ENCODE measurements around the gene BRPF1.
A peak's percentile ranks its signal among the peaks of the same experiment; 100 is the strongest.

The BRPF1 gene

DNA sequence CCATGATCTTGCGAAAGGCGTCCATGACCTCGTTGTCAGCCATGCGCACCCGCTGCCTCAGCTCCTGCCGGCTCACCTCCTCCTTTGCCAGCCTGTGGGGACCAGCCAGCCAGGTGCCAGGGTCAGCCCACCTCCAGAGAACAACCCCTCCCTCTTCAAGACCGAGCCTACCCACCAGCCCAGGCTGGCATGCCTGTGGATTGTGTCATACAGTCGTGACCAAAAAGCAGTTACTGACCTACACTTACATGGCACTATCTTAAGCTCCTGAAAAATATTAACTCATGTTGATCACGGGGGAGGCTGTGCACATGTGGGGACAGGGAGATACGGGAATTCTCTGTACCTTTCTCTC, 48.9 kb downstream of the BRPF1 start:
- no peak overlapping the region for H3K4me3 ChIP-seq (ENCODE audit: low read depth, low read length)
- TF ChIP-seq, protein P1, sequence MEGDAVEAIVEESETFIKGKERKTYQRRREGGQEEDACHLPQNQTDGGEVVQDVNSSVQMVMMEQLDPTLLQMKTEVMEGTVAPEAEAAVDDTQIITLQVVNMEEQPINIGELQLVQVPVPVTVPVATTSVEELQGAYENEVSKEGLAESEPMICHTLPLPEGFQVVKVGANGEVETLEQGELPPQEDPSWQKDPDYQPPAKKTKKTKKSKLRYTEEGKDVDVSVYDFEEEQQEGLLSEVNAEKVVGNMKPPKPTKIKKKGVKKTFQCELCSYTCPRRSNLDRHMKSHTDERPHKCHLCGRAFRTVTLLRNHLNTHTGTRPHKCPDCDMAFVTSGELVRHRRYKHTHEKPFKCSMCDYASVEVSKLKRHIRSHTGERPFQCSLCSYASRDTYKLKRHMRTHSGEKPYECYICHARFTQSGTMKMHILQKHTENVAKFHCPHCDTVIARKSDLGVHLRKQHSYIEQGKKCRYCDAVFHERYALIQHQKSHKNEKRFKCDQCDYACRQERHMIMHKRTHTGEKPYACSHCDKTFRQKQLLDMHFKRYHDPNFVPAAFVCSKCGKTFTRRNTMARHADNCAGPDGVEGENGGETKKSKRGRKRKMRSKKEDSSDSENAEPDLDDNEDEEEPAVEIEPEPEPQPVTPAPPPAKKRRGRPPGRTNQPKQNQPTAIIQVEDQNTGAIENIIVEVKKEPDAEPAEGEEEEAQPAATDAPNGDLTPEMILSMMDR (IDR thresholded peaks at IDR 0.05; ENCODE audit: low read depth, low read length) = no peak
- no peak for DNase-seq
- H3K27ac ChIP-seq = no peak overlapping the region
- peaks cover 27% of the 10 kb centered on the region for H3K36me3 ChIP-seq
- no peaks in the 10 kb centered on the region for H3K9me3 ChIP-seq (ENCODE audit: severe bottlenecking)
- H3K27me3 ChIP-seq (ENCODE audit: insufficient read depth, low read depth, severe bottlenecking) = no peaks in the 10 kb centered on the region

DNA sequence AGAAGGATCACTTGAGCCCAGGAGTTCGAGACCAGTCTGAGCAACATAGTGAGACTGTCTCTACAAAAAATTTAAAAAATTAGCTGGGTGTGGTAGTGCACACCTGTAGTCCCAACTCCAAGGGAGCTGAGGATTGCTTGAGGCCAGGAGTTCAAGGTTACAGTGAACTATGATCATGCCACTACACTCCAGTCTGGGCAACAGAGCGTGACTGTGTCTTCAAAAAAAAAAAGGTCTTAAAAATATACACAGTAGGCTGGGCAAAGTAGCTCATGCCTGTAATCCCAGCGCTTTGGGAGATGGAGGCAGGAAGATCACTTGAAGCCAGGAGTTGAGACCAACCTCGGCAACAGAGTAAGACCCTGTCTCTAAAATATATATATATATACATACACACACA, 49.4 kb downstream of the BRPF1 start:
- no peak for DNase-seq
- Histone ChIP-seq H3K36me3 (peaks cover 29% of the 10 kb centered on the region), H3K4me3 (ENCODE audit: low read depth, low read length) (no peak overlapping the region), H3K27ac (no peak overlapping the region), H3K27me3 (ENCODE audit: insufficient read depth, low read depth, severe bottlenecking) (no peaks in the 10 kb centered on the region), H3K9me3 (ENCODE audit: severe bottlenecking) (no peaks in the 10 kb centered on the region)
- TF ChIP-seq, protein P1 (IDR thresholded peaks at IDR 0.05; ENCODE audit: low read depth, low read length) = no peak

DNA sequence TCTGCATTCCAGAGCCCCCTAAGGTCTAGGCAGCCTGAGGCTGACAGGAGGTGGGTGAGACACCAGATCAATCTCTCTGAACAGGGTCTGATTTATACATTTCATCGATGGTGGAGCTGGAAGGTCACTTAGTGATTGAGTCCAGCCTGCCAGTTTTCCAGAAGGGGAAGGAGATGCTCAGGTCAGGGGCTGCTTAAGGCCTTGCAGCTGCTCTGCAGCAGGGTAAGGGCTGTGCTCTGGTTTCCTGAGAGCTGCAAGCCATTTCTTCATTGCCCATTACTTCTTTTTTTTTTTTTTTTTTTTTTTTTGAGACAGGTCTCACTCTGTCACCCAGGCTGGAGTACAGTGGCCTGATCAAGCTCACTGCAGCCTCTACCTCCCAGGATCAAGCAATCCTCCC, 50.0 kb downstream of the BRPF1 start:
- TF ChIP-seq, protein P1 (IDR thresholded peaks at IDR 0.05; ENCODE audit: low read depth, low read length) = no peak
- H3K27ac ChIP-seq = no peak overlapping the region
- DNase-seq = no peak

DNA sequence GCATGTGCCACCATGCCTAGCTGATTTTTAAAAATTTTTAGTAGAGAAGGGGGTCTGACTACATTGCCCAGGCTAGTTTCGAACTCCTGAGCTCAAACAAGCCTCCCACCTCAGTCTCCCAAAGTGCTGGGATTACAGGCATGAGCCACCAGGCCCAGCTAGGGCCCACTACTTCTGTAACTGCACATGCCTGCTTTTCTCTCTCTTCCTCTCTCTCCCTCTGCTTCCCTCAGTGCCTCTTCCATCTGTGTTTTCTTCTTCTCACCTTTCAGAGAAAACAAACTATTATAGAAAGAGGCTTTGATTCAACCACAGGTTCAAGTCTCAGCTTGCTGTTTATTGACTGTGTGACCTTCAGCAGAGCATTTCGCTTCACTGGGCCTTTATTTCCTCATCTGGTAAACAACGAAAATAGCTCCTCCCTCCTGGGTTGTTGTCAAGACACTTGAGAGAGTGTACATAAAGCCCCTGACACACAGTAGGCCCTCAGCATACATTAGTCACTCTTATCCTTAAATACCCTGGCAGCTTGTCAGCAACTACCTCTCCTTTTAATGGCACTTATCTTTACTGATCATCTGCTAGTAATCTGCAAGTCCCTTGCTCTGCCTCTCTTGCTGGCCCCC, 50.6 kb downstream of the BRPF1 start:
- Histone ChIP-seq H3K27ac (no peak overlapping the region), H3K9me3 (ENCODE audit: severe bottlenecking) (no peaks in the 10 kb centered on the region), H3K27me3 (ENCODE audit: insufficient read depth, low read depth, severe bottlenecking) (no peaks in the 10 kb centered on the region), H3K36me3 (peaks cover 40% of the 10 kb centered on the region), H3K4me3 (ENCODE audit: low read depth, low read length) (no peak overlapping the region)
- DNase-seq = no peak
- TF ChIP-seq, protein P1 (IDR thresholded peaks at IDR 0.05; ENCODE audit: low read depth, low read length) = no peak

More for the DNA sequence above, 50.0 kb downstream of the BRPF1 start:
- Histone ChIP-seq H3K27me3 (ENCODE audit: insufficient read depth, low read depth, severe bottlenecking) (no peaks in the 10 kb centered on the region), H3K4me3 (ENCODE audit: low read depth, low read length) (no peak overlapping the region), H3K36me3 (peaks cover 35% of the 10 kb centered on the region), H3K9me3 (ENCODE audit: severe bottlenecking) (no peaks in the 10 kb centered on the region)

DNA sequence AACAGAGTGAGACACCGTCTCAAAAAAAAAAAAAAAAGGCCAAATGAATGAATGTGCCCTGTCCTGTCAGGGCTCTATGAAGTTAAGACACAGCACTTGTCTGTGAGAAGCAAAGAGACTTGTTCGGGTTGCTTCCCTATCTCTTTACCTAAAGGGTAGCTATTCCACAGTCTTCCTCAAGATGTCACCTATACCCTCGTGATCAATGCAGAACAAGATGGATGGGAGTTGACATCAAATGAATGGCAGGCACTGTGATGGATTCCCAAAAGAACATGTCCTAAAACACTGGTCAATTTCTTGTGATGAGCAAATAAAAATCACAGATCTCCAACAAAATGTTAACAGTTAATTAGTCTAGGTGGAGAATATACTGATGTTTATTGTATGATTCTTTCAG, 51.2 kb downstream of the BRPF1 start:
- Histone ChIP-seq H3K36me3 (peaks cover 47% of the 10 kb centered on the region), H3K27ac (no peak overlapping the region), H3K9me3 (ENCODE audit: severe bottlenecking) (no peaks in the 10 kb centered on the region), H3K27me3 (ENCODE audit: insufficient read depth, low read depth, severe bottlenecking) (no peaks in the 10 kb centered on the region), H3K4me3 (ENCODE audit: low read depth, low read length) (no peak overlapping the region)
- TF ChIP-seq, protein P1 (IDR thresholded peaks at IDR 0.05; ENCODE audit: low read depth, low read length) = peak; percentile 24; the same call in 1 of the 2 replicates
- no peak for DNase-seq

DNA sequence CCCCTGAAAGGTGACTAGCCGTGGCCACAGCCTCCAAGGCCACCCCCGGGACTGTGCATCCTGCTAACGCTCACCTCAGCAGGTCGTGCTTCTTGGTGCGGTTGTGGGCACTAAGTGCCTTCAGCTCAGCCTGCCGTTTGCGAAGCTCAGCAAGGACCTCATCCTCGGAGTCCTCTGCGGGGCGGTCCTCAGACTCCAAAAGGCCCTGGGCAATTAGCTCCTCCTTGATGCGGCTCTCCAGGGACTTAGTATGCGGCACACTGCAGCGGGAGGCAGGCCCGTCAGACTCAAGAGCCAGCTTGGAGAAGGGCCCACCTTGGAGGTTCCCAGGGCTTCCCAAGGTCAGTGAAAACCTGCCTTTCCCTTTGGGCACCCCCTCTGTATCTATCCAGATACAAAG, 52.4 kb downstream of the BRPF1 start:
- TF ChIP-seq, protein P1 (IDR thresholded peaks at IDR 0.05; ENCODE audit: low read depth, low read length) = no peak
- no peak for DNase-seq

More for the DNA sequence above, 52.4 kb downstream of the BRPF1 start:
- H3K27me3 ChIP-seq (ENCODE audit: insufficient read depth, low read depth, severe bottlenecking) = no peaks in the 10 kb centered on the region
- H3K36me3 ChIP-seq = peaks cover 50% of the 10 kb centered on the region
- H3K9me3 ChIP-seq (ENCODE audit: severe bottlenecking) = no peaks in the 10 kb centered on the region
- H3K4me3 ChIP-seq (ENCODE audit: low read depth, low read length) = no peak overlapping the region
- H3K27ac ChIP-seq = no peak overlapping the region

All from WERI-Rb-1 (cell line).